ENCODE results near the gene ARMC8.

ARMC8 gene

GRCh38 chr3:138329984-138330293 lies 142.8 kb downstream of the ARMC8 start:
- no peaks in the 10 kb centered on the region for H3K36me3 ChIP-seq
- no peaks in the 10 kb centered on the region for H3K9me3 ChIP-seq
- no peaks in the 10 kb centered on the region; the same call in 1 of the 2 replicates for H3K27me3 ChIP-seq
- no peak for DNase-seq
- TF ChIP-seq, protein P1, sequence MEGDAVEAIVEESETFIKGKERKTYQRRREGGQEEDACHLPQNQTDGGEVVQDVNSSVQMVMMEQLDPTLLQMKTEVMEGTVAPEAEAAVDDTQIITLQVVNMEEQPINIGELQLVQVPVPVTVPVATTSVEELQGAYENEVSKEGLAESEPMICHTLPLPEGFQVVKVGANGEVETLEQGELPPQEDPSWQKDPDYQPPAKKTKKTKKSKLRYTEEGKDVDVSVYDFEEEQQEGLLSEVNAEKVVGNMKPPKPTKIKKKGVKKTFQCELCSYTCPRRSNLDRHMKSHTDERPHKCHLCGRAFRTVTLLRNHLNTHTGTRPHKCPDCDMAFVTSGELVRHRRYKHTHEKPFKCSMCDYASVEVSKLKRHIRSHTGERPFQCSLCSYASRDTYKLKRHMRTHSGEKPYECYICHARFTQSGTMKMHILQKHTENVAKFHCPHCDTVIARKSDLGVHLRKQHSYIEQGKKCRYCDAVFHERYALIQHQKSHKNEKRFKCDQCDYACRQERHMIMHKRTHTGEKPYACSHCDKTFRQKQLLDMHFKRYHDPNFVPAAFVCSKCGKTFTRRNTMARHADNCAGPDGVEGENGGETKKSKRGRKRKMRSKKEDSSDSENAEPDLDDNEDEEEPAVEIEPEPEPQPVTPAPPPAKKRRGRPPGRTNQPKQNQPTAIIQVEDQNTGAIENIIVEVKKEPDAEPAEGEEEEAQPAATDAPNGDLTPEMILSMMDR (IDR thresholded peaks at IDR 0.05; ENCODE audit: low read depth, low read length): no peak
- no peaks in the 10 kb centered on the region; the same call in 1 of the 2 replicates for H3K4me1 ChIP-seq
- peak overlapping the region; percentile 80 for H3K4me3 ChIP-seq (ENCODE audit: low read depth, low read length)

GRCh38 chr3:138331143-138331894 lies 144.2 kb downstream of the ARMC8 start:
- DNase-seq: no peak
- TF ChIP-seq, protein P1 (IDR thresholded peaks at IDR 0.05; ENCODE audit: low read depth, low read length): no peak
- H3K9me3 ChIP-seq: no peaks in the 10 kb centered on the region
- no peaks in the 10 kb centered on the region; the same call in 1 of the 2 replicates for H3K27me3 ChIP-seq
- H3K4me3 ChIP-seq (ENCODE audit: low read depth, low read length): no peak overlapping the region
- no peaks in the 10 kb centered on the region; the same call in 1 of the 2 replicates for H3K4me1 ChIP-seq
- H3K36me3 ChIP-seq: no peaks in the 10 kb centered on the region

DNA sequence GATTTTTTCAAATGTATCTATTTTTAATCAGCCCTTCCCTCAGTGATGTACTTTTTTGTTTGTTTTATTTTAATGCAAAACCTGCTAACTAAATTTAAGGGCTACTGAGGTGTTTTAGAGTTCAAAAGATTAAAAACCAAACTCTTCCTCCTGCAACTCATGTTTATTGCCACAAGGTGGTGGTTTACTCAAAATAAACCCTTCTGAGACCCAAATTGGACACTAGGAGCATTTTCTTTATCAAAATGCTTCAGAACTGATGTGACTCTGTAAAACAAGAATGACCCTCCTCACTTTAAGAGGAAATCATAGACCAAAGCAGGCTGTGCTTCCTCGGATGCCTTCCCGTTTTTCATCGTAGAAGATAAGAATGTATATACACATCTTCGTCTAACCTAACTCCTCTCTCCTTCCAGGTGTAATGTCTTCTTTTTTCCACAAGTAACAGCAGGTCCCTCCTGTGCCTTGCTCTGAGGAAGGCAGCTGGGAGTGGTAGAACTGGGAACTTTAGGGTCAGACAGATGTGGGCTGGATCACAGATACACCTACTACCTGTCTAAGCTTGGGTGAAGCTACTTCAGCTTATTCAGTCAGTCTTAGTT lies 145.5 kb downstream of the ARMC8 start:
- Histone ChIP-seq H3K4me3 (ENCODE audit: low read depth, low read length) (no peak overlapping the region), H3K4me1 (no peaks in the 10 kb centered on the region; the same call in 1 of the 2 replicates), H3K27me3 (no peaks in the 10 kb centered on the region; the same call in 1 of the 2 replicates), H3K9me3 (no peaks in the 10 kb centered on the region), H3K36me3 (no peaks in the 10 kb centered on the region)
- no peak for DNase-seq
- TF ChIP-seq, protein P1 (IDR thresholded peaks at IDR 0.05; ENCODE audit: low read depth, low read length): peak; percentile 57

DNA sequence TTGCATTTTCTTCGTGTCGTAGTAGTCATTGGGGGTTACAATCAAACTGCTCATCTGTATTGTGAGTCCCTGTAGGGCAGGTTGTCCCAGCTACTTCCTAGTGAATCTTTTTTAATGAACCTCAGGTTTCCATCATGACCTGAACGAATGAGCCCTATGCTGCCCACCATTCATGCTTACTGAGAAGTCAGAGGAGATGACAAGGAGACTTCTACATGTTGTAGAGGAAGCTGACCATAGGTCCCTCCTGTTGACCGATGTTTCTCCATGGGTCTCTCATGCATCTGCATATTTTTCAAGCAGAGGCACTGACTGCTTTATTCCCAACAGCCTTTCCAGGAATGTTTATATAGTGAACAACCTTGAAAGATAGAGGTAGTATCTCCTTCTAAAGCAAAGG lies 147.5 kb downstream of the ARMC8 start:
- no peak for DNase-seq
- no peaks in the 10 kb centered on the region; the same call in 1 of the 2 replicates for H3K4me1 ChIP-seq
- TF ChIP-seq, protein P1 (IDR thresholded peaks at IDR 0.05; ENCODE audit: low read depth, low read length): no peak
- H3K27me3 ChIP-seq: no peaks in the 10 kb centered on the region; the same call in 1 of the 2 replicates
- H3K9me3 ChIP-seq: no peaks in the 10 kb centered on the region
- no peaks in the 10 kb centered on the region for H3K36me3 ChIP-seq
- H3K4me3 ChIP-seq (ENCODE audit: low read depth, low read length): no peak overlapping the region

- no peaks in the 10 kb centered on the region for H3K4me1 ChIP-seq
- H3K9me3 ChIP-seq: no peaks in the 10 kb centered on the region
- no peaks in the 10 kb centered on the region; the same call in 1 of the 2 replicates for H3K27me3 ChIP-seq
- H3K4me3 ChIP-seq (ENCODE audit: low read depth, low read length): no peak overlapping the region
- TF ChIP-seq, protein P1 (IDR thresholded peaks at IDR 0.05; ENCODE audit: low read depth, low read length): no peak
- DNase-seq: no peak
- no peaks in the 10 kb centered on the region for H3K36me3 ChIP-seq
These were observed 149.4 kb downstream of the ARMC8 start for GRCh38 chr3:138336454-138336999.

GRCh38 chr3:138338244-138338643 lies 151.1 kb downstream of the ARMC8 start:
- Histone ChIP-seq H3K27me3 (no peaks in the 10 kb centered on the region; the same call in 1 of the 2 replicates), H3K9me3 (no peaks in the 10 kb centered on the region), H3K4me1 (no peaks in the 10 kb centered on the region), H3K36me3 (no peaks in the 10 kb centered on the region), H3K4me3 (ENCODE audit: low read depth, low read length) (no peak overlapping the region)
- TF ChIP-seq, protein P1 (IDR thresholded peaks at IDR 0.05; ENCODE audit: low read depth, low read length): no peak
- no peak for DNase-seq
